ENCODE measurements around the gene RALGDS.

- TF ChIP-seq CTCF (IDR thresholded peaks at IDR 0.05; ENCODE audit: low read depth, low read length): no peak
- no peak for TF ChIP-seq EZH2phosphoT487 (IDR thresholded peaks at IDR 0.05; ENCODE audit: low read depth)
Observed at GRCh38 chr9:133137451-133138231, 16.6 kb upstream of the RALGDS start.
